ENCODE data around the gene RACGAP1. TPM values are rescaled to one million over a fixed set of nuclear protein-coding genes. Genes with fewer than 3 reads are reported as not detected.

RACGAP1 gene
- polyA plus RNA-seq, 1 donor = 20.7 TPM

DNA sequence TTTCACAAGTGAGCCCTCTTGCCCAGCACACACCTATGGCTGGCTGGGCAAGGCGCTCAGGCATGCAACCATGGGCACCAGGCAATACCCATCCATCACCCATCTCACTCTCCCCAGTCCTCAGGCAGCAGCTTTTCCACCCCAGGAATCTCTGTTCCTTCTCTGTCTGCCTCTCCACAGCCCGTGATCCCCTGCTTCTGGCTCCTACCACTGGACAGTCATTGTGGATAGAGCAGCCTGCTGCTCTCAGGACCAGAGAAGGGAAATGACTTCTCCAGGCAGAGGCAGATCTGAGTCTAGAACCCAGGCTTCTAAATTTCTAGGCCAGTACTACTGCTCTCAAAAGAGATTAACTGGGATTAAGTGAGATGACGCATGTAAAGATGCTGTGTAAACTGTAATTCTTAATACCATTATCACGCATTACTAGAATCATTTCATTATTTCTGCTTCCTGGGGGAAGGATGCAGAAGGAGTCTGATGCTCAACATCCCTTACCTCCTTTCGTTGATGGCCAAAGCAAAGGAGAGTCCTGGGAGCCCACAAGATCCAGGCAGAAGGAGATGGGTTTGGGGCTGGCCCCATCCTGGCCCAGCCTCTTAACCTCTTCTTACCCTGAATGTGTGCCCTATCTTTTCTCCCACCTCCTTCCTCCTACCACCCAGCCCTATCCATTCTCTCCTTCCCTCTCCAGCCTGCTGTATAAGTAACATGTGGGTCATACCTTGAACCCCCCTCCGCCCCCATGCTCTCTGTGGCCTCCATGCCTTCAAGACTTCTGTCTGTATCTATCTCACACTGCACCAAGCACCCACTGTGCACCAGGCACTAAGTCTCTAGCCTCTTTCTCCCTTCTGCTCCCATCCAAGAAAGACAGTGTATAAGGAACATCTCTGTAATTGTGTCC, 68.4 kb downstream of the RACGAP1 start:
- DNase-seq (ENCODE audit: low read depth) = no peak

DNA sequence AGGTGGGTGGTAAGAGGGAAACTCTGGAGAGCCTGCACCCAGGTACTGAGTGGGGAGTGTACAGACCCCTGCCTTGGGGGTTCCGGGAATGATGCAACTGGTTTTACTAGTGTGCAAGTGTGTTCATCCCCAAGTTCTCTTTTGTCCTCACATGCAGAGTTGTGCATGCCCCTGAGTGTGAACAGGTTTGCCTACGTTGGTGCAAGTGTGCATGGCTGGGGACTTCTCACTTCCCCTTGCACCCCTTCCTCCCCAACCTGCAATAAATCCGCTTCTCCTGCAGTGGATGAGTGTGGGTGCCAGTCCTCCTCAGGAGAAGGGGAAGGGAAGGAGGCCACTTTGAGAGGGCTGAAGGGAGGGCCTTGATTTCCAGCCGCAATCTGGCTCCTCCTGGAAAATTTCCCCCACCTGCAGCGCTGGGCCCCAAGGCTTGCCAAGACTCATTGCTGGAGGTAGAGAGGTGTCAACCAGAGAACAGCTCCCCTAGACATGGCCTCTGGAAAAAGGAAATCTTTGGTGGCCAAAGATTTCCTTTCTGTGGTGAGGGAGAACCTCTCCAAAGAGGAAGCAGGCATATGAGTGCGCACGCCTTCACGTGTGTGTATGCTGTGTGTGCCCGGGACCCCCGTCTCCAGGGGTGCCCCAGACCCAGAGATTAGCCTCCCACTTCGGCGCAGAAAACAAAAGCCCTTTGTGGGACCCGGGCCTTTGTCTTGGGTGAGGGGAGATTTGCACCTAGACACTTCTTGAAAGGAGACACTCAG, 69.2 kb downstream of the RACGAP1 start:
- DNase-seq (ENCODE audit: low read depth) = no peak

DNA sequence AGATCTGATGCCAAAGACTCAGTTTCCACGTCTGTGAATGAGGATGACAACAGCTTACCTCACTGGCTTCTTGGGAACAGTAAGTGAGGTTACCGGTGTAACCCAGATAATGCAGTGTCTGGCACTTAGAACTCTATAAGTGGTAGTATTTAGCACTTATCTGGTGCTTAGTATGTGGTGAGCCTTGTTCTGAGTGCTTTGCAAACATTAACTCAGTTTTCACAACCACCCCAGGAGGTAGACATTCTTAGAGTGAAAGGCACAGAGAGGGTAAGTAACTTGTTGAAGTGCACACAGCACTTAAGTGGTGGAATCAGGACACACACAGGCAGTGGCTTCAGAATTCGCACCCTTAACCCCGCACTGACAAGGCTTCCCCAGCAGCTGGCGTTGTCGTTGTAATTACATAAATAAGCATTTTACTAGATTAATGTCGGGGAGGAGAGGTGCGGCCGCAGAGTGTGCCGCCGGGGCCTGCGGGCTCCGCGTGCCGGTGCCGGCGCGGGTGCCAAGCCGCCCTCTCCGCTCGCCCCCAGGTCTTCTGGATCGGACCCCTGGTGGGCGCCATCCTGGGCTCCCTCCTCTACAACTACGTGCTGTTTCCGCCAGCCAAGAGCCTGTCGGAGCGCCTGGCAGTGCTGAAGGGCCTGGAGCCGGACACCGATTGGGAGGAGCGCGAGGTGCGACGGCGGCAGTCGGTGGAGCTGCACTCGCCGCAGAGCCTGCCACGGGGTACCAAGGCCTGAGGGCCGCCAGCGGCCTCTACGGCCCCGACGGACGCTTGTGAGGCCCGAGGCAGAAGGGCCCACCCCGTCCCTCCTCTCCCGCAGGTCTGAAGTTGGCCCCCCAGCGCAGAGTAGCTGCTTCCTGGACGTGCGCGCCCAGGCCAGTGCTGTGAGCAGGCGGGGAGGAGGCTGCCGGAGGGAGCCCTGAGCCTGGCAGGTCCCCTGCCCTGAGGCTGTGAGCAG, 70.1 kb downstream of the RACGAP1 start:
- no peak for DNase-seq (ENCODE audit: low read depth)

DNA sequence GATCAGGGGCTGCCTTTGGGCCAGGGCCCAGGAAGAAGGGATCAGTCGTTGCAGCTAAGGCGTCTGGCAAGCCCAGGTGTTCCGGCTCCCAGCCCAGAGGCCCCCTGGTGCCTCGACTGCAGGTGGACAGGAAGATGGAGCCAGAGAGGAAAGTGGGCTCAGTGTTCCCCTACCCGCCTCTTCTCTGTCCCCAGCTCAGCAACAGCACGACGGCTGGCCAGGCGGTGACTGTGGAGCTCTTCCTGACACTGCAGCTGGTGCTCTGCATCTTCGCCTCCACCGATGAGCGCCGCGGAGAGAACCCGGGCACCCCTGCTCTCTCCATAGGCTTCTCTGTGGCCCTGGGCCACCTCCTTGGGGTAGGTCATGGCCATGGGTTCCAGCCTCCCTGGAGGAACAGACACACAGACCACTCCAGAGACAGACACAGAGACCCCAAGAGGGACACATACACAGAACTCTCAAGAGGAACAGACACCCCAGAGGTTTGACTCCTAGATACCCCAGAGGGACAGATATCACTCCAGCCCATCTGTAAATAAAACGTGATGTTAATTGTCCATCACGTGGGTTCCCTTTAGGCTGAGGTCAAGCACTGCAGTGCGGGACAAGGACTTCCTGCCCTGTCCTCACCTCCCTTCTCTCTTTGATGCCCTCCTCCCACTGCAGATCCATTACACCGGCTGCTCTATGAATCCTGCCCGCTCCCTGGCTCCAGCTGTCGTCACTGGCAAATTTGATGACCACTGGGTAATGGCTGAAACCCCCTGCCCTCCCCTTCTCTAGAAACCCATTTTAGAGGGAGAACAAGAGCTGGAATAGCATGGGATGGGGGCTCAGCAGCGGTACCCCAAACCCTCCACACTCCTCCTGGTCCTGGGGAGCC, 71.1 kb downstream of the RACGAP1 start:
- DNase-seq (ENCODE audit: low read depth) = no peak

DNA sequence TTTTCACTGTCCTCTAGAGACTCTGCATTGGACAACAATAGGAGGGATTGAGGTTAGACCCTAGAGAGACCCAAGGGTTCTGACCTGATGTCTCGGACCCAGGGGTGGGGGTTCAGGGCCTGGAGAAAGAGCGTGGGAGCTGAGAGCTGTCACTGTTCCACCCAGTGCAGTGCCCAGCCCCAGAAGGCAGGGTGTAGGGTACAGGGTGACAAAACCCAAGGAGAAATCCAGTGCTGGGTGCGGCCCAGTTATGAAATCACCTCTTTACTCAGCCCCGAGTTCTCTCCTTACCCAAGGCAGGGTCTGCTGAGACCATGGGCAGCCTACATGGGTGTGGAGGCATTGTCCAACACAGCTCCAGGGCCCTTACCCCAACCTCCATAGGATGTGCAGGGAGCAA, 72.1 kb downstream of the RACGAP1 start:
- DNase-seq (ENCODE audit: low read depth) = no peak

DNA sequence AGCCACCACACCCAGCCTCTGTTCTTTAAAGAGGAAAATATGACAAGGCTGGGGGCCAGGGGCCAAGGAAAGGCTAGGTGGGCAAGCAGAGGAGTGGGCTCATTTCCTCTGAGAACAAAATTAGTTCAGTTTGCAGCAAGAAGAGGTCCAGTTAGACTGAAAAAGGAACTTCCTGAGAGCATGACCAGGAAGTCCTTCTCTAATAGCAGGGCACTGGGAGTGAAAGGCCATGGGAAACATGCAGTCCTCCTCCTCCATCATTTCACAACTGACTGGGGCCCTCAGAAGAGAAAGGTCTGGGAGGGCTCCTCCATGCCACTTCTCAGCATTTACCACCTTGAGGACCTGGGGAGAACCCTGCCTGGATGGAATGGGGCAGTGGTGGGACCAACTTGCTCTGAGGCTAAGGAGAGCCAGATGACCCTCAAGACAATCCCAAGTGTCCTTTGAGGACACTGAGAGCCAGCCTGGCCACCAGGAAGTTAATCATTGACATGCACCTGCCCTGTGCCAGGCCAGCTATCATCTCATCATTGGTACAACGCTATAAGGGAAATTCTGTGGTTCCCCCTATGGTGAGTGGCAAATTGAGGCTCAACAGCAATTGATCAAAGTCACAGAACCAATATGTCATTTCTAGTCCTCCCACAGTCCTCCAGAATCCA, 72.8 kb downstream of the RACGAP1 start:
- DNase-seq (ENCODE audit: low read depth) = no peak

DNA sequence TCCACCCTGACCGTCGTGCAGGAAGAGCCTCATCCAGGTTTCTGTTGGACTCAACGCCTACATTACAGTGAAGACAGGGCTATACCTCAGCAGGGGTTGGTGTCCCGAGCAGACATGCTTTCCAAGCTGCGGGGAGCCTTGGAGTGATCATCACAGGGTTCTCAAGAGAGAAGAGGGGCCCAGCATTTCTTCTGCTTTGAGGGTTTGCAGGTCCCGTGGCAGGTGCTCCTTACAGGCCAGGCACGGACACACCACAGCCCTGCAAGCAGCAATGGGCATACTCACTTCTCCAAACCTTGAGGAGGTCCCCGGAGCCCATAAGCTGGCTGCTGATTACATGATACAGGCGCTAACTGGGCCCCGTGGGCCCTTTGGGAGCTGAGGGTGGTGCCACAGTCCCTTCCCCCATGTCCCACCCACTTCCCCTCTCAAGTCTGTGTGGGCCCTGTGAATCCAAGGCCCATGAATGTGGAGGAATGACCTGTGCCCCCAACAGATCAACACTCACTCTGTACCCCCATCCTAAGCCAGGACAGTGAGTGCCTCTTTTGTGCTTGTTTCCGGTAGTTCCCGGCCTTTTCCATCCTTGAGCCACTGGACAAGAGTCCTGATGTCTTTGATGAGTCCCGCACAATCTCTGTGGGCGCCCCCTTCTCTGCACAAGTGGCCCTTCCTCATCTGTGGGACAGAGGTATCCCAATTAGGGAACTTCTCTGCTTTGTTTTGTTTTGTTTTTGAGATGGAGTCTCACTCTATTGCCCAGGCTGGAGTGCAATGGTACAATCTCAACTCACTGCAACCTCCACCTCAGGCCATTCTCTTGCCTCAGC, 73.7 kb downstream of the RACGAP1 start:
- DNase-seq (ENCODE audit: low read depth) = no peak

DNA sequence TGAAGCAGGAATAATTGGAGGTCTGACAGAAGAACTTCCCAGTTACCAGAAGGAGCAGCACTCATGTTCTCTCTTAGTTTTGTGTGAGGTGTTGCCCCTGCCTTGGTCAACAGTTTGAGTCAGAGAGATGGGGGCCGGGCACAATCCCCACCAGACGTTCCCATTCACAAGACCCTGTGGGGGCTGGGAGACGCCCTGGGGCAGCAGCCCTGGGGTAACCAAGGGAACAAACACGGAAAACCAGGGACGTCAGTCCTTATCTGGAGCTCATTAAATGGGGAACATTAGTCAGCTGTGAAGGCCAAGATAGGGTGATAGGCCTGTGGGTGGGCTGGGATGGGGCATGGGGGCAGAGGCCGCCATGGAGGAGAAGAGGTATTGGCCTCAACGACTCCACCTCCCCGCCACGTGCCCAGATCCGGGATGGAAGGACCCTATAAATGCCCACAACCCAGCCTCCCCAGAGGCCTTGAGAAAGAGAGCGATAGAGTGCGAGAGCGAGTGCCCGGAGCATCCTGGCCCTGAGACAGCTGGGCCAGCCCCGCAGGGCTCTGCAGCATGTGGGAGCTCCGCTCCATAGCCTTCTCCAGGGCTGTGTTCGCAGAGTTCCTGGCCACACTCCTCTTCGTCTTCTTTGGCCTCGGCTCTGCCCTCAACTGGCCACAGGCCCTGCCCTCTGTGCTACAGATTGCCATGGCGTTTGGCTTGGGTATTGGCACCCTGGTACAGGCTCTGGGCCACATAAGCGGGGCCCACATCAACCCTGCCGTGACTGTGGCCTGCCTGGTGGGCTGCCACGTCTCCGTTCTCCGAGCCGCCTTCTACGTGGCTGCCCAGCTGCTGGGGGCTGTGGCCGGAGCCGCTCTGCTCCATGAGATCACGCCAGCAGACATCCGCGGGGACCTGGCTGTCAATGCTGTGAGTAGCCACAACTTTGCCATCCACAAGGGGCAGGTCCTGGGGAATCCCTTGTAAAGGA, 74.7 kb downstream of the RACGAP1 start, which contains the start of gene AQP2:
TSS of gene AQP2 (plus strand) at position 465 of the 979 bp plus-strand sequence. CDS start at position 559, 94 bp downstream.
- no peak for DNase-seq (ENCODE audit: low read depth)

DNA sequence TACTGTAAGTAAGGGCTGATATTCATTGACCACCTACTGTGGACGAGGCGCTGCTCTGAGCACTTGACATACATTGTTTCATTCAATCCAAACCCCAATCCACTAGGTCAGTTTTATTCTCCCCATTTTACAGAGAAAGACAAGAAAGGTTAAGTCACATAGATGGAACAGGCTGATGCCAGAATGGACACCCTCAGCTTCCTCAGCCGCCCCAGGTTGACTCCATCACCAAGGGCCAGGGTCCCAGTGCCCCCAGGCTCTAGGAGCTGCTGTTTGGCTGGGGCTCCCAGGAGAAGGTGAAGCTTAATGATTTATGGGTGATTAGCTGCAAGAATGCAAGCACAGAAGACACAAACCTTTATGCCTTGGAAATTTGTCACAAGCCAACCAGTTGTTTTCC, 75.4 kb downstream of the RACGAP1 start:
- DNase-seq (ENCODE audit: low read depth) = no peak

DNA sequence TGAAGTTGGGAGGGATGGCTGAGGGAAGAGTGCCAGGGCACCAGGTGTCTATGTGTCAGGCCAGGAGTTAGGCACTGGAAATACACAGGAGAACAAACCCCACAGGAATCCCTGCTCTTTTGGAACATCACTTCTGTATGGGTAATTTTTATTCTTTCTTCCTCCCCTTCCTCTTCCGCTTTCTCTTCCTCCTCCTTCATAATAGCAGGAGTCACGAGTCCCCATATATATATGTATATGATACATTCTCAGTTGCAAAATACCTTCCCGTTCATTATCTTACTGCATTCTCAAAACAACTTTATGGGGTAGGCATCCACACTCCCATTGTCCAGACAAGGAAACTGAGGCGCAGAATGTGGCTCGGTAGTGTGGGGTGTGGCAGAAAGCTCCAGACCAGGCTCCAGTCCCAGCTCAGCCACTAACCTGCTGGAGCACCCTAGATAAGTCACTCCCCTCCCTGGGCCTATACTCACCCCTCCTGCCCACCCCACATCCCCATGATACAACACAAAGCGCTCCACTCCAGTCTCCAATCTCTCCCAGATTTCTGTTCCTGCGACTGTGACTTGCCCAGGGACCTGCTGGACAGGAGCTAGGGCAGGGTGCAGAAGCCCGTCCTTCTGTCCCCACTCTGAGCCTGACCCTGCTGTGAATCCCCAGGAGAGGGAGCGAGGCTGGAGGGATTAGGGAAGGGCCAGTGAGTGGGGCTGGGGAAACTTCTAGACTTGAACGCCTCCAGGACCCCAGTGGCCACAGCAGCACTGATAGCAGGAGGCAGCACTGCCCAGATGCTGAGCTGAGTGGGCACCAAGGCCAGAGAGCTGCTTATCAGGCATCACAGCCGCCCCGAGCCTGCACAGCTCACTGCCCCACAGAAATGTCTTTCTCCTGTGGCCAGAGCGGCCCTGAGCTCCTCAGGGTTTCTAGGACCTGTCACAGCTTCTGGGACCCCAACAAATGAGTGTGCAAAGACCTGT, 76.1 kb downstream of the RACGAP1 start:
- no peak for DNase-seq (ENCODE audit: low read depth)

DNA sequence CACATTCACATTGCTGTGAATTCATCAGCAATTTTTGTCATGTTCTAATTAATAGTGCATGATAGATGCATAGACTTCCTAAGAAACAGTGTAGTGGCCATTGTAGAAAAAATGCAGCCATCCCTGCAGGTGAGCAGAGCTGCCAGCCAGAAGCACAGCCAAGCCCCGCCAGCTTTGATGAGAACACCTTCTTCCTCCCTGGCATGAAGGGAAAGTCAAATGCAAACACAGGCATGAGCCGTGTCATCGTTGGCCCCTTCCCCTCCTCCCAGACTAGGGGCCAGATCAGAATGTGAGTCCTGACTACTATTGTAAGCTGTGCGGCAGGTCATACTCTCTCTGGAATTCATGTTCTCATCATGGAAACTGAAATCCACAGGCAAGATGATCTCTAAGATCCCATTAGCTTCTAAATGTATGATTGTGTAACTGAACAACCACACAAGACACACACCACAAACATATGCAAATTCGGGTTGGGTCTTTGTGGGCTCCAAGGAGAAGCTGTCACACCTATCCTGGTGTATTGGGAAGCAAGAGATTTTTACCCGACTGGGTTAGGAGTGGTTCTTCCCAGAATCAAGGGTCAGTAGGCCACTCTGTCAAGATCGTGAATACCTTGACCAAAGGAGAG, 77.6 kb downstream of the RACGAP1 start:
- no peak for DNase-seq (ENCODE audit: low read depth)

DNA sequence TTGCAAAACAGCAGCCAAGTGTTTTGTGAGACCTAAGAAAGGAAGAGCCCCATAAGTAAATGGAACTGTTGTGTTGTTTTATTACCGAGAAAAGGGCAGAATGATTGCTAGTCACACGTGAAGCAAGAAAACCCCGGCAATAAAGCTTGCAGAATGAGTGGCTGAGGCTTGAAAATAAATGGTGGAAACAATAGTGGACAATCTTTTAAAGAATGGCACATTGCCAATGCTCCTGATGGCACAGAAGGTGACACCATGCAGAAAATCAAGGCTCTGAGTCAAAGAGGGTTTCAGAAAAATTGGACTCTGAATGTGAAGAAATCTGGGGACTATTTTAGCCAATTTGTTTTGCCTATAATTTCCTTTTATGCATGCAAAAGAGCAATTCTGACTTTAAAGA, 78.8 kb downstream of the RACGAP1 start:
- DNase-seq (ENCODE audit: low read depth) = no peak

DNA sequence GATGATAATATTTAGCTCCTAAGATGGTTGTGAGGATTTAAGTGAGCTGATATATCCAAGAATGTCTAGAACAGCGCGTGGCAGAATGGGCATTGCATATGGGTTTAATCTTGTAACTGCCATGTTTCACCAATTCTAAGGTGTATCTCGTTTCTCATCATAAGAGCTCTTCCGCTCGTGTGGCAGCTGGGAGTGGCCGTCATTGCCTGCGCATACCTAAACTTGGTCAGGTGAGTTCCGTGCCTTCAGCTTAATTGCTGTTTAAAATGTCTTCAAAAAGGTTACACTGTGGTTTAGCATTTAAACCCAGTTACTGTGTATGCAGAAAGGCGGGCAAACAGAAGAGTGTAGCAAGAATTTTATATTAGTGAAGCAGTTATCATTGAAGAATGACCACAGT, 79.2 kb downstream of the RACGAP1 start:
- DNase-seq (ENCODE audit: low read depth) = no peak

DNA sequence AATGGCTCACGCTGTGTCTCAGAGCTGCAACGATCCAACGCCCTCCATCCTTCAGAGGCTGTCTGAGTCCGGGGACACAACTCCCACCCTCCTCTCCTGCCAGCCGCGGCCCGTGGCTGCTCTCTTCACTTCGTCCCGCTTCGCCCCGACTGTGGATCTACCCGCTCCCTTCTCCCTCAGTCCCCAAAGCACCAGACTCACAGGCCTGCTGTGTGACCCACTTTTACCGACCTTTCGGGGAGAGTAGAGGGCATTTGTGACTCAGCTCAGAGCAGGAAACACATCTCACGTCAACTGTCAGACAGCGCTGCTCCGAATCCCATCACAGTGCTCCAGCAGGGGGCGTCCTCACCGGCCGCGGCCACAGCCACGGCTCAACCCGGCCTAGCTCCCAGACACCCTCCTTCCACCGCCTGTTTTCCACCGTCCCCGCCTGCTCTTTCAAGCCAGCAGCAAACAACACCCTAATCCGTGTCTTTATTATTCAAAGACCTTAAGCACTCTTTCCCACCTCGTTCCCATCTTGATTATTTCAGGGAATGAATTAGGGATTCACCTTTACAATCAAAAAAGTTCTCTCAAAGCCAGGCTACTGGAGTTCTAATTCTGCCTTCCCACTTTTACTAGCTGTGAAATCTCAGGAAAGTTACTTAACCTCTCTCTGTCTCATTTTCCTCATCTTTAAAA, 79.8 kb downstream of the RACGAP1 start:
- peak; percentile 31 for DNase-seq (ENCODE audit: low read depth)

DNA sequence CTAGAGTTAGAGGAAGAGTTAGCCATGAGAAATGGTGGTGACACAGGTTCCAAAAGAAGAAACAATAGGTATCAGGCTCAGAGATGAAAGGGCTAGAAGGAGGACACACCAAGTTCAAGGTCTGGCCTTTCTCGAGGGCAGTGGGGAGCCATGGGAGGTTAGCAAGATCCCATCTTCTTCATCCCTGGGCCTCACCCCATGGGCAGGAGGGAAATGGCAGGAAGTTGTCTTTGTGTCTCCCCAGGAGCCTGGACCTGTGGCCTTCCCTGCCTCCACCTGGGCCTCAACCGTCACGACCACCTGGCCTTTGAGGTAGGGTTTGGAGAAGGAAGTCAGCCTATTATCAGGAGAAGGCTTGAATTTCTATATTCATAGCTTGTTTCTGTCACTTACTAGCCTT, 80.6 kb downstream of the RACGAP1 start:
- DNase-seq (ENCODE audit: low read depth) = no peak

DNA sequence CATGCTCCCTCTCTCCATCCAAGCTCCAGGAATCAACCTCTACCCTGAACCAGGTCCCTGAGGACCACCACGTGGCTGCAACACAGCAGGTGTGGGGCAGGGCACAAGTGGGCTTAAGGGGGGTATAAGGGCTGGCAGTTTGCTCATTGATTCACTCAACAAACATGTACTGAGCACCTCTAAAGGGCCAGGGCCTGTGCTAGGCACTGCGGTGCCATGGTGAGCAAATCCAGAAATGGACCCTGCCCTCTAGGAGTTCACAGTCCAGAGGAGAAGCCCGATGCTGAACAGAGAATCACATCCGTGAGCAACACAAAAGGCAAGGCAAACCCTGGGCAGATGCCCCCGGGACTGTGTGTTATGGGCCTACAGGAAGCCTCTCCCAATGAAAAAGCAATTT, 81.2 kb downstream of the RACGAP1 start:
- no peak for DNase-seq (ENCODE audit: low read depth)
